WTC11 (cell line): ENCODE data around the gene HES5. TPM values are rescaled to one million over a fixed set of nuclear protein-coding genes. Genes with fewer than 3 reads are reported as not detected.

Source experiments
- ATAC-seq: fragments of 200-7000 bp; cut with Tn5 transposase; 2 replicates; pipeline ENCODE4 v1.10.0; 2021; ENCODE audit warnings: mild to moderate bottlenecking, moderate library complexity
- CTCF ChIA-PET: fragments of 300-600 bp; sonication (Branson Sonifier 250); formaldehyde crosslinking; loops from one replicate; lab custom pipeline; 2021; ENCODE audit warnings: antibody characterized with exemption; lab: Charles Lee
- POLR2A ChIA-PET: fragments of 350-600 bp; sonication (Branson Sonifier 250); formaldehyde crosslinking; loops from one replicate; lab custom pipeline; 2021; ENCODE audit warnings: antibody characterized with exemption; lab: Charles Lee
- DNase-seq: peaks from one replicate; pipeline ENCODE4 v3.0.0; 2021; ENCODE audit warnings: low spot score
- H3K27ac Mint-ChIP-seq: 2 replicates; pipeline ENCODE4 v1.8.0; 2021; ENCODE audit warnings: mixed read lengths
- H3K27me3 Mint-ChIP-seq: 2 replicates; pipeline ENCODE4 v1.8.0; 2021; ENCODE audit warnings: low read depth, mild to moderate bottlenecking, moderate library complexity, mixed read lengths
- H3K36me3 Mint-ChIP-seq: 2 replicates; pipeline ENCODE4 v1.8.0; 2021; ENCODE audit warnings: mixed read lengths
- H3K4me1 Mint-ChIP-seq: 2 replicates; pipeline ENCODE4 v1.8.0; 2022; ENCODE audit warnings: mixed read lengths
- H3K4me3 Mint-ChIP-seq: 2 replicates; pipeline ENCODE4 v1.8.0; 2021; ENCODE audit warnings: mild to moderate bottlenecking, moderate library complexity, mixed read lengths
- H3K9me3 Mint-ChIP-seq: 2 replicates; pipeline ENCODE4 v1.8.0; 2021; ENCODE audit warnings: mixed read lengths
- ELF4 ChIP-seq: sonication (generic); formaldehyde crosslinking; IDR thresholded peaks from 2 replicates; pipeline ENCODE4 v1.8.1; 2022; ENCODE audit warnings: low read depth, mild to moderate bottlenecking, moderate library complexity, missing genetic modification reagents
- FOXJ3 ChIP-seq: sonication (generic); formaldehyde crosslinking; IDR thresholded peaks from 2 replicates; pipeline ENCODE4 v1.9.0; 2021; ENCODE audit warnings: missing genetic modification reagents, mild to moderate bottlenecking, borderline replicate concordance
- GTF2I ChIP-seq: fragments of 250-450 bp; sonication (Bioruptor Pico); conservative IDR thresholded peaks from 2 replicates; pipeline ENCODE4 v1.4.0; 2021; ENCODE audit warnings: mild to moderate bottlenecking
- JUN ChIP-seq: sonication (generic); formaldehyde crosslinking; IDR thresholded peaks from 2 replicates; pipeline ENCODE4 v1.8.0; 2023; ENCODE audit warnings: mild to moderate bottlenecking, missing genetic modification reagents
- NFE2L1 ChIP-seq: sonication (generic); formaldehyde crosslinking; IDR thresholded peaks from 2 replicates; pipeline ENCODE4 v1.8.1; 2023; ENCODE audit warnings: missing genetic modification reagents
- NFYB ChIP-seq: sonication (generic); formaldehyde crosslinking; conservative IDR thresholded peaks from 2 replicates; pipeline ENCODE4 v1.8.0; 2022; ENCODE audit warnings: low read depth, missing genetic modification reagents
- NR1H2 ChIP-seq: sonication (generic); formaldehyde crosslinking; IDR thresholded peaks from 2 replicates; pipeline ENCODE4 v1.9.0; 2021; ENCODE audit warnings: mild to moderate bottlenecking, moderate library complexity, missing genetic modification reagents
- SP1 ChIP-seq: sonication (generic); formaldehyde crosslinking; conservative IDR thresholded peaks from 2 replicates; pipeline ENCODE4 v1.8.1; 2022; ENCODE audit warnings: missing genetic modification reagents
- ZNF219 ChIP-seq: sonication (generic); formaldehyde crosslinking; IDR thresholded peaks from 2 replicates; pipeline ENCODE4 v1.8.0; 2023; ENCODE audit warnings: missing genetic modification reagents, mild to moderate bottlenecking, borderline replicate concordance
- ZNF671 ChIP-seq: fragments of 250-450 bp; sonication (Bioruptor Pico); IDR thresholded peaks from 2 replicates; pipeline ENCODE4 v1.8.0; 2021; ENCODE audit warnings: mild to moderate bottlenecking
- total RNA-seq: library from RNA; stranded (reverse); gene quantifications from 3 replicates; pipeline ENCODE4 v1.2.3, GENCODE V29; 2021
- TF ChIP-seq, protein P1 (sequence below): sonication (generic); formaldehyde crosslinking; IDR thresholded peaks from 2 replicates; pipeline ENCODE4 v1.8.0; 2022; ENCODE audit warnings: mild to moderate bottlenecking, missing genetic modification reagents
- TF ChIP-seq, protein P2 (sequence below): sonication (generic); formaldehyde crosslinking; IDR thresholded peaks from 2 replicates; pipeline ENCODE4 v1.8.1; 2022; ENCODE audit warnings: low read depth, missing genetic modification reagents, borderline replicate concordance
- TF ChIP-seq, protein P3 (sequence below): fragments of 200-600 bp; IDR thresholded peaks from 2 replicates; pipeline ENCODE4 v1.8.0; 2022; ENCODE audit warnings: antibody characterized with exemption
- TF ChIP-seq, protein P4 (sequence below): sonication (generic); formaldehyde crosslinking; IDR thresholded peaks from 2 replicates; pipeline ENCODE4 v1.8.0; 2022; ENCODE audit warnings: mild to moderate bottlenecking, missing genetic modification reagents

The HES5 gene
- total RNA-seq, 1 experiment from 2014 or later: not detected

DNA sequence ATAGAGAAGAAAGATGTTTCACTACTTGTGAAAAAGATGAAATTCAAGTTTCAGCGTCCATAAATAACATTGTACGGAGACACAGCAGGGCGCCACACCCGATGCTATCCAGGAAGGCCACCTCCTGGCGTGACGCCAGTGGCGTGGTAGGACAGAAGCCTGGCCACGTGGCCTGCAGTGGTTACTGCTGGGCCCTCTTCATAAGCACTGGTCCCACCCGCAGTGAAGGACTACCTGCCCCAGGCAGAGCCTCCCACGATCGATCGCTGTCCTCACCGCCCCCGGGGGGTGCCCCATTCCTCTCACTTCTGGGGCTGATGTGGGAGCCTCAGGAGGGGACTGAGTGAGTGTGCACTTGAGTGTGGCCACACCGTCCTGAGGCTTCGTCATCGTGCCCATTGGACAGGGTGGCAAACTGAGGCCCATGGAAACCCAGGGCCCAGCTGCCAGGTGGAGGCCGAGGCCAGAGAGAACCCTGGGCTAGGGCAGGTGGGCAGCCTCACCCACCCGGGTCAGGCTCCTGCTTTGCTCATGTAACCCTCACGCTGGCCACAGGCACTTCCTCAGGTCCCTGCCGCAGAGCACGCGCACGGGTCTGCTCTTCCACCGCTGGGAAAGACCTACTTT, 11.7 kb upstream of the HES5 start:
- TF ChIP-seq GTF2I (CRISPR knock-in tag): peak; percentile 91
- no peak for TF ChIP-seq FOXJ3
- TF ChIP-seq, protein P1, sequence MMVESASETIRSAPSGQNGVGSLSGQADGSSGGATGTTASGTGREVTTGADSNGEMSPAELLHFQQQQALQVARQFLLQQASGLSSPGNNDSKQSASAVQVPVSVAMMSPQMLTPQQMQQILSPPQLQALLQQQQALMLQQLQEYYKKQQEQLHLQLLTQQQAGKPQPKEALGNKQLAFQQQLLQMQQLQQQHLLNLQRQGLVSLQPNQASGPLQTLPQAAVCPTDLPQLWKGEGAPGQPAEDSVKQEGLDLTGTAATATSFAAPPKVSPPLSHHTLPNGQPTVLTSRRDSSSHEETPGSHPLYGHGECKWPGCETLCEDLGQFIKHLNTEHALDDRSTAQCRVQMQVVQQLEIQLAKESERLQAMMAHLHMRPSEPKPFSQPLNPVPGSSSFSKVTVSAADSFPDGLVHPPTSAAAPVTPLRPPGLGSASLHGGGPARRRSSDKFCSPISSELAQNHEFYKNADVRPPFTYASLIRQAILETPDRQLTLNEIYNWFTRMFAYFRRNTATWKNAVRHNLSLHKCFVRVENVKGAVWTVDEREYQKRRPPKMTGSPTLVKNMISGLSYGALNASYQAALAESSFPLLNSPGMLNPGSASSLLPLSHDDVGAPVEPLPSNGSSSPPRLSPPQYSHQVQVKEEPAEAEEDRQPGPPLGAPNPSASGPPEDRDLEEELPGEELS (CRISPR knock-in tag): no peak
- TF ChIP-seq, protein P2, sequence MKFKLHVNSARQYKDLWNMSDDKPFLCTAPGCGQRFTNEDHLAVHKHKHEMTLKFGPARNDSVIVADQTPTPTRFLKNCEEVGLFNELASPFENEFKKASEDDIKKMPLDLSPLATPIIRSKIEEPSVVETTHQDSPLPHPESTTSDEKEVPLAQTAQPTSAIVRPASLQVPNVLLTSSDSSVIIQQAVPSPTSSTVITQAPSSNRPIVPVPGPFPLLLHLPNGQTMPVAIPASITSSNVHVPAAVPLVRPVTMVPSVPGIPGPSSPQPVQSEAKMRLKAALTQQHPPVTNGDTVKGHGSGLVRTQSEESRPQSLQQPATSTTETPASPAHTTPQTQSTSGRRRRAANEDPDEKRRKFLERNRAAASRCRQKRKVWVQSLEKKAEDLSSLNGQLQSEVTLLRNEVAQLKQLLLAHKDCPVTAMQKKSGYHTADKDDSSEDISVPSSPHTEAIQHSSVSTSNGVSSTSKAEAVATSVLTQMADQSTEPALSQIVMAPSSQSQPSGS (CRISPR knock-in tag): no peak
- no peak for TF ChIP-seq ZNF219
- no peak for TF ChIP-seq NR1H2
- DNase-seq (no peak), ATAC-seq (no peak)
- H3K9me3 Mint-ChIP-seq: no peaks in the 10 kb centered on the region
- peaks cover 27% of the 10 kb centered on the region for H3K27me3 Mint-ChIP-seq
- no peaks in the 10 kb centered on the region; the same call in 1 of the 2 replicates for H3K4me1 Mint-ChIP-seq
- H3K4me3 Mint-ChIP-seq: peak overlapping the region; percentile 34
- POLR2A ChIA-PET: interaction anchor here (0.8 kb wide), 1 partner anchor 16 kb away, joined by 3 read pairs; the partner anchor contains the start of gene PANK4
- H3K27ac Mint-ChIP-seq: no peak overlapping the region
- CTCF ChIA-PET: interaction anchor here (0.7 to 1.9 kb wide), 4 partner anchors 11 to 112 kb away, joined by 3 to 8 read pairs (median 4); partner anchors contain the start of gene PANK4
- H3K36me3 Mint-ChIP-seq: no peaks in the 10 kb centered on the region

DNA sequence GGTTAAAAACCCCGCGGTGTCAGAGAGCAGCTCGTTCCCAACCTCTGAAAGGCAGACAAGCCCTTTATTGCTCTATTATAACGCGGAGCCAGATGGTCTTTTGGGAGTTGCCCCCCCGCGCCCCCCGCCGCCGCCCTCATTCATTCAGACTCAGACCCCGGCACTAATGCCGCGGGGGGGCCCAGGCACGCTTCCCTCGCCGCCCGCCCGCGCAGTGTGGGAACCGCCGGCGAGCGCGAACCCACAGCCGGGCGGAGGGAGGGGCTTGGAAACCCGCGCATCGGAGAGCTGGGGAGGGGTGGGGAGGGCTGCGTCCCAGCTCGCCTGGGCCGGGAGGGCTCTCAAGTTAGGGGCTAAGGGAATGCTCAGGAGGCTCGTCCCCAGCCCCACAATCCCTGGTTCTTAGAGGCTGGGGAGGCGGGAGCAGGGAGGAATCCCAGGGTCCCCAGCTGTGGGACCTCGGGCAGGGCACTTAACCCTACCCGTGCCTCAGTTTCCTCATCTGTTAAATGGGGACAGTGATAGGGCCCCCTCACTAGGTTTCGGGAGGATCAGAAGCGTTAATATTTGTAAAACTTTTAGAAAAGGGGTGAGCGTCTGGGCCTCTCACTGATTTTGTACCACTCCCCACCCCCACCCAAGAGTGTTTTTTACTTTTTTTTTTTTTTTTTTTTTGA, 10.9 kb upstream of the HES5 start:
- peak; percentile 49 for DNase-seq
- ATAC-seq: peak; percentile 10
- Mint-ChIP-seq H3K9me3 (no peaks in the 10 kb centered on the region), H3K27ac (no peak overlapping the region), H3K27me3 (peaks cover 31% of the 10 kb centered on the region), H3K4me1 (no peaks in the 10 kb centered on the region; the same call in 1 of the 2 replicates), H3K36me3 (no peaks in the 10 kb centered on the region), H3K4me3 (peak overlapping the region; percentile 45)
- CTCF ChIA-PET: interaction anchor here (0.6 to 2.1 kb wide), 9 partner anchors 10 to 569 kb away, joined by 3 to 8 read pairs (median 5); partner anchors contain the start of genes MMEL1 and PANK4
- TF ChIP-seq NFYB (CRISPR knock-in tag) (no peak), GTF2I (CRISPR knock-in tag) (peak; percentile 69; the same call in 1 of the 2 replicates)
- POLR2A ChIA-PET: no interaction called here

DNA sequence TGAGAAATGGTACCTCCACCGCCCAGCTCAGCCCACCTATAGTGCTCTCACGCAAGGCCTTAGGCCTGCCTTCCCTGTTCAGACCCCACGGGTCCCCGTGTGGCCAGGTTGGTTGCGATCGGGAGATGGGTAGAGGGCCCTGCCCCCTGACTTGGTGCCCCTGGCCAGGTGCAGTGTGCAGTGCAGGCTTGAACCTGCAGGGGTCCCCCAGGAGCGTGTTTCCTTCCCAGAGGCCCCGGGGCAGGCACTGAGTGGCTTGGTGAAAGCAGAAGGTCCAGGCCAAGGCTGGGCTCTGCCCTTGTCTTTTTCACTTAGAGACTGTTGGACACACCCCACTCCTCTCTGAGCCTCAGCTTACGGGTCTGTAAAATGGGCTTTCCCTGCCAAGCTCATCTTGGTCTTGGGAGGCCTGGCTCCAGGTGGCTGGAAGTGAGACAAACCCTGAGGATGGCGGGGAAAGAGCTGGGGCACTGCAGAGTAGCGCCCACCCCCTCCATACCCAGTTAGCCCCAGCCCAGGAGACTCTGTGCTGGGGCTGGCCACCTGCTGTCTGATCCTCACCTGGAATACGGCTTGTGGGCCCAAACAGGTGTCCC, 9.3 kb upstream of the HES5 start:
- ChIA-PET POLR2A (interaction anchor here (1.1 kb wide), 1 partner anchor 33 kb away, joined by 3 read pairs; no protein-coding TSS in a partner anchor), CTCF (interaction anchor here (0.6 to 2.1 kb wide), 7 partner anchors 8 to 158 kb away, joined by 3 to 8 read pairs (median 5); partner anchors contain the start of gene PANK4)
- TF ChIP-seq GTF2I (CRISPR knock-in tag) (0 out of 2 replicates have a peak, but pooled peaks have one; percentile 27), JUN (CRISPR knock-in tag) (no peak)
- TF ChIP-seq, protein P3, sequence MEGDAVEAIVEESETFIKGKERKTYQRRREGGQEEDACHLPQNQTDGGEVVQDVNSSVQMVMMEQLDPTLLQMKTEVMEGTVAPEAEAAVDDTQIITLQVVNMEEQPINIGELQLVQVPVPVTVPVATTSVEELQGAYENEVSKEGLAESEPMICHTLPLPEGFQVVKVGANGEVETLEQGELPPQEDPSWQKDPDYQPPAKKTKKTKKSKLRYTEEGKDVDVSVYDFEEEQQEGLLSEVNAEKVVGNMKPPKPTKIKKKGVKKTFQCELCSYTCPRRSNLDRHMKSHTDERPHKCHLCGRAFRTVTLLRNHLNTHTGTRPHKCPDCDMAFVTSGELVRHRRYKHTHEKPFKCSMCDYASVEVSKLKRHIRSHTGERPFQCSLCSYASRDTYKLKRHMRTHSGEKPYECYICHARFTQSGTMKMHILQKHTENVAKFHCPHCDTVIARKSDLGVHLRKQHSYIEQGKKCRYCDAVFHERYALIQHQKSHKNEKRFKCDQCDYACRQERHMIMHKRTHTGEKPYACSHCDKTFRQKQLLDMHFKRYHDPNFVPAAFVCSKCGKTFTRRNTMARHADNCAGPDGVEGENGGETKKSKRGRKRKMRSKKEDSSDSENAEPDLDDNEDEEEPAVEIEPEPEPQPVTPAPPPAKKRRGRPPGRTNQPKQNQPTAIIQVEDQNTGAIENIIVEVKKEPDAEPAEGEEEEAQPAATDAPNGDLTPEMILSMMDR: peak; percentile 57
- Mint-ChIP-seq H3K4me3 (no peak overlapping the region), H3K36me3 (no peaks in the 10 kb centered on the region), H3K9me3 (no peaks in the 10 kb centered on the region), H3K27me3 (peaks cover 44% of the 10 kb centered on the region), H3K27ac (no peak overlapping the region), H3K4me1 (peaks cover 9% of the 10 kb centered on the region)
- ATAC-seq (peak; percentile 79), DNase-seq (peak; percentile 83)

DNA sequence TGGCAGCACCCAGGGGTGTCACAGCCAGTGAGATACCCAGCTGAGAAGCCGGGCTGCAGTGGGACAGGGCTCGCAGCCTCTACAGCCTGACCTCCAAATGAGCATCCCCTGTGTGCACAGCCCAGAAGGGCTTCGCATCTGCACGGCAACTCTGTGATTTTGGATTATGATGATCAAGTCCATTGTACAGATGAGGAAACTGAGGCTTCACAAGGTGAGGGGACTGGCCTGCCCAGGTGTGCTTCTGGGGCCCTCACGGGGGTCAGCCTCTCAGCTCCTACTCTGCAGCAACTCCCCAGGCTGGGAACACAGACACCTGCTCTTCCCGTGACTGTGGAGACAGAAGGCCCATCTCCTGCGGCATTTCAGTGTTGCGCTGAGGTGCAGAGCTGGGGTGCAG, 8.8 kb upstream of the HES5 start:
- CTCF ChIA-PET: interaction anchor here (1.3 to 2.1 kb wide), 3 partner anchors 13 to 23 kb away, joined by 3 to 8 read pairs (median 4); partner anchors contain the start of gene PANK4
- H3K9me3 Mint-ChIP-seq: no peaks in the 10 kb centered on the region
- POLR2A ChIA-PET: interaction anchor here (1.1 kb wide), 1 partner anchor 33 kb away, joined by 3 read pairs; no protein-coding TSS in a partner anchor
- TF ChIP-seq, protein P4, sequence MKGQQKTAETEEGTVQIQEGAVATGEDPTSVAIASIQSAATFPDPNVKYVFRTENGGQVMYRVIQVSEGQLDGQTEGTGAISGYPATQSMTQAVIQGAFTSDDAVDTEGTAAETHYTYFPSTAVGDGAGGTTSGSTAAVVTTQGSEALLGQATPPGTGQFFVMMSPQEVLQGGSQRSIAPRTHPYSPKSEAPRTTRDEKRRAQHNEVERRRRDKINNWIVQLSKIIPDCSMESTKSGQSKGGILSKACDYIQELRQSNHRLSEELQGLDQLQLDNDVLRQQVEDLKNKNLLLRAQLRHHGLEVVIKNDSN (CRISPR knock-in tag): no peak
- TF ChIP-seq, protein P2 (CRISPR knock-in tag): no peak
- no peak for TF ChIP-seq SP1 (CRISPR knock-in tag)
- TF ChIP-seq ELF4: no peak
- TF ChIP-seq NFE2L1 (CRISPR knock-in tag): no peak
- no peak for TF ChIP-seq NR1H2
- TF ChIP-seq ZNF671 (CRISPR knock-in tag): no peak
- TF ChIP-seq, protein P3: no peak

More for the DNA sequence above, 8.8 kb upstream of the HES5 start:
- DNase-seq (no peak), ATAC-seq (no peak)
- no peak overlapping the region for H3K4me3 Mint-ChIP-seq
- H3K36me3 Mint-ChIP-seq: no peaks in the 10 kb centered on the region
- H3K27me3 Mint-ChIP-seq: peaks cover 47% of the 10 kb centered on the region
- H3K27ac Mint-ChIP-seq: no peak overlapping the region
- peaks cover 9% of the 10 kb centered on the region for H3K4me1 Mint-ChIP-seq
